Stomach (tissue), 9 donors: ENCODE data around the gene SLC35F3. TPM values are rescaled to one million over a fixed set of nuclear protein-coding genes. Genes with fewer than 3 reads are reported as not detected.

Source experiments
- DNase-seq, 2 donors: peaks; one replicate each; pipeline versions ENCODE4 v3.0.0 to v3.0.0-alpha.2; 2013 to 2019
- H3K27ac ChIP-seq, 5 donors: fragments of 200-600 bp in 4 of 5; sonication (generic) in 4 of 5; one replicate each; pipeline ENCODE4 v1.5.1; 2013 to 2019; ENCODE audit warnings: mild to moderate bottlenecking in 1 of 5, moderate library complexity in 1 of 5
- H3K27me3 ChIP-seq, 3 donors: fragments of 200-600 bp; sonication (generic); one replicate each; pipeline ENCODE4 v1.5.1; 2017 to 2019; ENCODE audit warnings: mixed run types in 1 of 3
- H3K36me3 ChIP-seq, 4 donors: fragments of 200-600 bp; sonication (generic); 1 replicate in 3 of 4; 2 replicates in 1 of 4; pipeline ENCODE4 v1.5.1; 2016 to 2019
- H3K4me1 ChIP-seq, 4 donors: fragments of 200-600 bp; sonication (generic); one replicate each; pipeline ENCODE4 v1.5.1; 2016 to 2019
- H3K4me3 ChIP-seq, 4 donors: fragments of 200-600 bp; sonication (generic) in 3 of 4; one replicate each; pipeline ENCODE4 v1.5.1; 2016 to 2019; ENCODE audit warnings: mild to moderate bottlenecking in 1 of 4
- H3K9me3 ChIP-seq, 4 donors: fragments of 200-600 bp; sonication (generic); one replicate each; pipeline ENCODE4 v1.5.1; 2016 to 2019
- CTCF ChIP-seq, 7 experiments: fragments of 450-650 bp in 4 of 7; fragments of 200-600 bp in 3 of 7; sonication (generic) in 3 of 7; IDR thresholded peaks; one replicate each; pipeline ENCODE4 v1.5.1; 2016 to 2019; ENCODE audit warnings: antibody characterized with exemption in 7 of 7, control low read depth in 2 of 7, mild to moderate bottlenecking in 1 of 7
- EP300 ChIP-seq: sonication (generic); formaldehyde crosslinking; IDR thresholded peaks from one replicate; pipeline ENCODE4 v1.6.1; 2017; ENCODE audit warnings: antibody characterized with exemption
- POLR2A ChIP-seq, 4 donors: fragments of 450-650 bp; IDR thresholded peaks; one replicate each; pipeline ENCODE4 v1.6.1; 2016; ENCODE audit warnings: antibody characterized with exemption in 4 of 4, control low read depth in 2 of 4, mild to moderate bottlenecking in 1 of 4, moderate library complexity in 1 of 4
- POLR2AphosphoS5 ChIP-seq, 3 donors: sonication (generic); formaldehyde crosslinking; IDR thresholded peaks; one replicate each; pipeline ENCODE4 v1.6.1; 2016; ENCODE audit warnings: antibody characterized with exemption in 3 of 3
- WGBS, 5 donors: extraction: QIAGEN DNeasy Blood & Tissue Kit in 3 of 5; methylation state at CpG; one replicate each; pipeline versions ENCODE4 v1.1.5 to v1.1.7; 2013 to 2018; 5-methylcytosine and 5-hydroxymethylcytosine counted together
- intact Hi-C: fragments of 100-400 bp; cut with DNase I; formaldehyde crosslinking; loops from one replicate; pipeline ENCODE4 v1.15.1; 2023; ENCODE audit warnings: low total_unique reads
- polyA plus RNA-seq, 3 donors: library from polyadenylated mRNA; stranded (reverse); fragments of 200-250 nt; gene quantifications; one replicate each; pipeline ENCODE4 v1.2.3, GENCODE V29; 2013
- total RNA-seq, 5 donors: library from RNA; depleted of rRNA; stranded (reverse); fragments of >200 nt; gene quantifications; one replicate each; pipeline versions ENCODE4 v1.1.0 to v1.2.3, GENCODE V29; 2014 to 2016
- donor health status: healthy with polysubstance abuse.
- donor health status: Bipolar disorder and iron deficiency.
- donor health status: healthy.

SLC35F3 gene
- total and polyA plus RNA-seq, 8 donors: under 0.01 to 1.5 (median 0.59) TPM; not detected in 2

GRCh38 chr1:233972951-233973635, 68.6 kb downstream of the SLC35F3 start:
- intact Hi-C loops: no loop called here
- H3K4me1 ChIP-seq: no peaks in the 10 kb centered on the region
- DNase-seq: no peak
- H3K36me3 ChIP-seq: no peaks in the 10 kb centered on the region
- no peaks in the 10 kb centered on the region for H3K9me3 ChIP-seq
- WGBS, 5 donors: 73 to 84% (median 82%) methylated on average over 7 of the region's 7 CpGs
- H3K4me3 ChIP-seq: no peak overlapping the region
- H3K27ac ChIP-seq: no peak overlapping the region
- no peaks in the 10 kb centered on the region for H3K27me3 ChIP-seq
- TF ChIP-seq POLR2A (IDR thresholded peaks at IDR 0.05) (no peak), POLR2AphosphoS5 (IDR thresholded peaks at IDR 0.05) (no peak), CTCF (IDR thresholded peaks at IDR 0.05) (no peak), EP300 (no peak)

GRCh38 chr1:233975486-233975885, 71.0 kb downstream of the SLC35F3 start:
- no peak overlapping the region for H3K4me3 ChIP-seq
- no peak for DNase-seq
- TF ChIP-seq POLR2A (IDR thresholded peaks at IDR 0.05) (no peak), POLR2AphosphoS5 (IDR thresholded peaks at IDR 0.05) (no peak), EP300 (no peak), CTCF (IDR thresholded peaks at IDR 0.05) (no peak)
- H3K27me3 ChIP-seq: no peaks in the 10 kb centered on the region
- no peaks in the 10 kb centered on the region for H3K9me3 ChIP-seq
- H3K36me3 ChIP-seq: no peaks in the 10 kb centered on the region
- intact Hi-C loops: no loop called here
- no peaks in the 10 kb centered on the region for H3K4me1 ChIP-seq
- no peak overlapping the region for H3K27ac ChIP-seq
- WGBS, 5 donors: 84 to 89% (median 88%) methylated on average over 10 to 11 of the region's 11 CpGs

GRCh38 chr1:233981042-233981675, 76.7 kb downstream of the SLC35F3 start:
- no peaks in the 10 kb centered on the region for H3K36me3 ChIP-seq
- no peak for TF ChIP-seq EP300
- TF ChIP-seq CTCF (IDR thresholded peaks at IDR 0.05): no peak
- TF ChIP-seq POLR2A (IDR thresholded peaks at IDR 0.05): no peak
- TF ChIP-seq POLR2AphosphoS5 (IDR thresholded peaks at IDR 0.05): no peak
- H3K27me3 ChIP-seq: no peaks in the 10 kb centered on the region
- H3K27ac ChIP-seq: no peak overlapping the region
- no peaks in the 10 kb centered on the region for H3K4me1 ChIP-seq
- DNase-seq: no peak
- no peaks in the 10 kb centered on the region for H3K9me3 ChIP-seq
- 80 to 83% (median 80%) methylated on average over 10 of the region's 10 CpGs for WGBS, 5 donors
- no peak overlapping the region for H3K4me3 ChIP-seq
- intact Hi-C loops: no loop called here

- Histone ChIP-seq H3K36me3 (no peaks in the 10 kb centered on the region), H3K27ac (no peak overlapping the region), H3K4me3 (no peak overlapping the region), H3K4me1 (no peaks in the 10 kb centered on the region), H3K27me3 (no peaks in the 10 kb centered on the region), H3K9me3 (no peaks in the 10 kb centered on the region)
- TF ChIP-seq CTCF (IDR thresholded peaks at IDR 0.05): no peak
- TF ChIP-seq EP300: no peak
- TF ChIP-seq POLR2AphosphoS5 (IDR thresholded peaks at IDR 0.05): no peak
- no peak for TF ChIP-seq POLR2A (IDR thresholded peaks at IDR 0.05)
- intact Hi-C loops: no loop called here
- 37 to 56% (median 50%) methylated on average over 10 of the region's 10 CpGs for WGBS, 5 donors
- peak in 1 of 2 donors; percentile 56 for DNase-seq
These were observed 78.5 kb downstream of the SLC35F3 start for GRCh38 chr1:233982827-233983518.
